ENCODE results near the gene TP53RK. TPM values are rescaled to one million over a fixed set of nuclear protein-coding genes. Genes with fewer than 3 reads are reported as not detected.

The TP53RK gene
- total and polyA plus RNA-seq, 2 of the 13 experiments (the other 11 are each of a cell fraction or from before 2014, with no cell fraction given): 12.9 to 25.5 TPM

GRCh38 chr20:46634528-46634927 lies 54.7 kb downstream of the TP53RK start:
- peaks cover 12% of the 10 kb centered on the region for H3K9me3 ChIP-seq (ENCODE audit: low read length)
- H3K4me1 ChIP-seq (ENCODE audit: insufficient read depth, low read length): peaks cover 93% of the 10 kb centered on the region
- no peaks in the 10 kb centered on the region for H4K20me1 ChIP-seq (ENCODE audit: insufficient read depth, low read length)
- no peak overlapping the region for H2AFZ ChIP-seq (ENCODE audit: low read length)
- H3K4me3 ChIP-seq (replicated peaks in 1 of 3; ENCODE audit: insufficient read depth in 1 of 3, low read depth in 2 of 3, low read length in 3 of 3): no peak overlapping the region
- BruUV-seq (replicated peaks): no TSS peak
- no peak overlapping the region for H3K9ac ChIP-seq (ENCODE audit: insufficient read depth, low read depth, low read length)
- no peaks in the 10 kb centered on the region for H3K27me3 ChIP-seq (ENCODE audit: control insufficient read depth in 1 of 2, insufficient read depth in 2 of 2, low read length in 2 of 2)
- no peak overlapping the region for H3K4me2 ChIP-seq (ENCODE audit: low read depth, low read length)
- no peak for DNase-seq (ENCODE audit: low spot score)
- no peaks in the 10 kb centered on the region for H3K79me2 ChIP-seq (ENCODE audit: insufficient read depth, low read length)
- no peak for FAIRE-seq
- CTCF ChIA-PET (ENCODE audit: low intra/inter-chr PET ratio, low total read pairs): no interaction called here
- in situ Hi-C loops (cut with HindIII; ENCODE audit: extremely low pct_ligation_motif_present, low pct_unique_long_range_greater_than_20kb) (no loop called here), intact Hi-C loops (cut with micrococcal nuclease; ENCODE audit: unreplicated experiment) (no loop called here)
- H3K36me3 ChIP-seq (replicated peaks in 1 of 2; ENCODE audit: control insufficient read depth in 1 of 2, insufficient read depth in 2 of 2, low read length in 2 of 2): peaks cover 9 to 14% of the 10 kb centered on the region in 2 experiments; a peak in 4 of 5 replicates
- 52% methylated on average over 6 of the region's 6 CpGs for WGBS (ENCODE audit: low lambda C conversion rate)
- H3K27ac ChIP-seq (ENCODE audit: extremely low read length, insufficient read depth, low read length): no peak overlapping the region
- POLR2A ChIA-PET: interaction anchor here (1.3 to 4.2 kb wide), 2 partner anchors 11 to 15 kb away, joined by 3 to 31 read pairs; partner anchors contain the start of gene SLC13A3
- ATAC-seq: no peak
- no peak for TF ChIP-seq ZBTB8A (CRISPR knock-in tag; IDR thresholded peaks at IDR 0.05; ENCODE audit: borderline replicate concordance, low read depth)
- TF ChIP-seq RARA (CRISPR knock-in tag; IDR thresholded peaks at IDR 0.05): 0 out of 2 replicates have a peak, but pooled peaks have one; percentile 19
- TF ChIP-seq ZMYM4 (CRISPR knock-in tag; IDR thresholded peaks at IDR 0.05): no peak
- no peak for TF ChIP-seq ZNF607 (CRISPR knock-in tag; IDR thresholded peaks at IDR 0.05; ENCODE audit: borderline replicate concordance)
- no peak for TF ChIP-seq ZNF432 (CRISPR knock-in tag; IDR thresholded peaks at IDR 0.05; ENCODE audit: borderline replicate concordance)
- TF ChIP-seq ZNF687 (CRISPR knock-in tag; IDR thresholded peaks at IDR 0.05): peak; percentile 43
- TF ChIP-seq GMEB1 (CRISPR knock-in tag; IDR thresholded peaks at IDR 0.05; ENCODE audit: borderline replicate concordance): no peak
- peak; percentile 70 for TF ChIP-seq NFE2 (CRISPR knock-in tag; IDR thresholded peaks at IDR 0.05)
- TF ChIP-seq NFE2L1 (CRISPR knock-in tag; IDR thresholded peaks at IDR 0.05; ENCODE audit: borderline replicate concordance): no peak
- no peak for TF ChIP-seq KLF9 (CRISPR knock-in tag; IDR thresholded peaks at IDR 0.05; ENCODE audit: low read depth)
- no peak for TF ChIP-seq GABPA (IDR thresholded peaks at IDR 0.05; ENCODE audit: low read depth, low read length)
- no peak for TF ChIP-seq GABPA (CRISPR knock-in tag; IDR thresholded peaks at IDR 0.05; ENCODE audit: low read depth)
- TF ChIP-seq, protein P1, sequence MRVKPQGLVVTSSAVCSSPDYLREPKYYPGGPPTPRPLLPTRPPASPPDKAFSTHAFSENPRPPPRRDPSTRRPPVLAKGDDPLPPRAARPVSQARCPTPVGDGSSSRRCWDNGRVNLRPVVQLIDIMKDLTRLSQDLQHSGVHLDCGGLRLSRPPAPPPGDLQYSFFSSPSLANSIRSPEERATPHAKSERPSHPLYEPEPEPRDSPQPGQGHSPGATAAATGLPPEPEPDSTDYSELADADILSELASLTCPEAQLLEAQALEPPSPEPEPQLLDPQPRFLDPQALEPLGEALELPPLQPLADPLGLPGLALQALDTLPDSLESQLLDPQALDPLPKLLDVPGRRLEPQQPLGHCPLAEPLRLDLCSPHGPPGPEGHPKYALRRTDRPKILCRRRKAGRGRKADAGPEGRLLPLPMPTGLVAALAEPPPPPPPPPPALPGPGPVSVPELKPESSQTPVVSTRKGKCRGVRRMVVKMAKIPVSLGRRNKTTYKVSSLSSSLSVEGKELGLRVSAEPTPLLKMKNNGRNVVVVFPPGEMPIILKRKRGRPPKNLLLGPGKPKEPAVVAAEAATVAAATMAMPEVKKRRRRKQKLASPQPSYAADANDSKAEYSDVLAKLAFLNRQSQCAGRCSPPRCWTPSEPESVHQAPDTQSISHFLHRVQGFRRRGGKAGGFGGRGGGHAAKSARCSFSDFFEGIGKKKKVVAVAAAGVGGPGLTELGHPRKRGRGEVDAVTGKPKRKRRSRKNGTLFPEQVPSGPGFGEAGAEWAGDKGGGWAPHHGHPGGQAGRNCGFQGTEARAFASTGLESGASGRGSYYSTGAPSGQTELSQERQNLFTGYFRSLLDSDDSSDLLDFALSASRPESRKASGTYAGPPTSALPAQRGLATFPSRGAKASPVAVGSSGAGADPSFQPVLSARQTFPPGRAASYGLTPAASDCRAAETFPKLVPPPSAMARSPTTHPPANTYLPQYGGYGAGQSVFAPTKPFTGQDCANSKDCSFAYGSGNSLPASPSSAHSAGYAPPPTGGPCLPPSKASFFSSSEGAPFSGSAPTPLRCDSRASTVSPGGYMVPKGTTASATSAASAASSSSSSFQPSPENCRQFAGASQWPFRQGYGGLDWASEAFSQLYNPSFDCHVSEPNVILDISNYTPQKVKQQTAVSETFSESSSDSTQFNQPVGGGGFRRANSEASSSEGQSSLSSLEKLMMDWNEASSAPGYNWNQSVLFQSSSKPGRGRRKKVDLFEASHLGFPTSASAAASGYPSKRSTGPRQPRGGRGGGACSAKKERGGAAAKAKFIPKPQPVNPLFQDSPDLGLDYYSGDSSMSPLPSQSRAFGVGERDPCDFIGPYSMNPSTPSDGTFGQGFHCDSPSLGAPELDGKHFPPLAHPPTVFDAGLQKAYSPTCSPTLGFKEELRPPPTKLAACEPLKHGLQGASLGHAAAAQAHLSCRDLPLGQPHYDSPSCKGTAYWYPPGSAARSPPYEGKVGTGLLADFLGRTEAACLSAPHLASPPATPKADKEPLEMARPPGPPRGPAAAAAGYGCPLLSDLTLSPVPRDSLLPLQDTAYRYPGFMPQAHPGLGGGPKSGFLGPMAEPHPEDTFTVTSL (CRISPR knock-in tag; IDR thresholded peaks at IDR 0.05; ENCODE audit: borderline replicate concordance): no peak
- no peak for TF ChIP-seq RXRA (CRISPR knock-in tag; IDR thresholded peaks at IDR 0.05)

Data from HepG2 (cell line).